ENCODE results near the gene SCFD2. TPM values are rescaled to one million over a fixed set of nuclear protein-coding genes. Genes with fewer than 3 reads are reported as not detected.
A peak's percentile ranks its signal among the peaks of the same experiment; 100 is the strongest.
"Not testable (repeated sequence)": the region's sequence is repeated elsewhere in the genome, so short reads cannot be mapped to it uniquely, and the experiment has no call there.

The SCFD2 gene
- 10 to 100 TPM; 12.8 to 14.7 (median 14.5) TPM for polyA plus RNA-seq (ENCODE audit: insufficient read length in 3 of 3)

GRCh38 chr4:53365486-53366300, at the start of gene SCFD2:
Gene SCFD2, minus strand, starts transcription at chr4:53366061.
- DNase-seq (ENCODE audit: low read depth in 3 of 3, low spot score in 2 of 3), result peak; percentile 90 to 97 (median 96)

- not testable (repeated sequence) for DNase-seq (ENCODE audit: low read depth in 3 of 3, low spot score in 2 of 3)
These were observed 43.6 kb upstream of the SCFD2 start for GRCh38 chr4:53409479-53409878.

- DNase-seq (ENCODE audit: low read depth in 3 of 3, low spot score in 2 of 3), result no peak
These were observed 14.4 kb upstream of the SCFD2 start for GRCh38 chr4:53380221-53380620.

GRCh38 chr4:53378171-53378482, 12.3 kb upstream of the SCFD2 start:
- DNase-seq (ENCODE audit: low read depth in 3 of 3, low spot score in 2 of 3), result no peak

- peak; percentile 77 to 89 (median 83) for DNase-seq (ENCODE audit: low read depth in 3 of 3, low spot score in 2 of 3)
These were observed 11.7 kb upstream of the SCFD2 start, which contains the start of gene FIP1L1 for GRCh38 chr4:53377319-53378170. Gene FIP1L1, plus strand, starts transcription at chr4:53377641. Its CDS starts 198 bp downstream, at chr4:53377839.

- DNase-seq (ENCODE audit: low read depth in 3 of 3, low spot score in 2 of 3), result no peak
These were observed 11.0 kb upstream of the SCFD2 start for GRCh38 chr4:53376900-53377299.

- no peak for DNase-seq (ENCODE audit: low read depth in 3 of 3, low spot score in 2 of 3)
These were observed 9.0 kb upstream of the SCFD2 start for GRCh38 chr4:53374777-53375258.

GRCh38 chr4:53371843-53372521, 6.1 kb upstream of the SCFD2 start:
- no peak for DNase-seq (ENCODE audit: low read depth in 3 of 3, low spot score in 2 of 3)

GRCh38 chr4:53371049-53371448, 5.2 kb upstream of the SCFD2 start:
- DNase-seq (ENCODE audit: low read depth in 3 of 3, low spot score in 2 of 3), result no peak

- DNase-seq (ENCODE audit: low read depth in 3 of 3, low spot score in 2 of 3), result no peak
These were observed 1.9 kb upstream of the SCFD2 start for GRCh38 chr4:53367721-53368120.

GRCh38 chr4:53366301-53366716, 448 bp upstream of the SCFD2 start:
- no peak for DNase-seq (ENCODE audit: low read depth in 3 of 3, low spot score in 2 of 3)

GRCh38 chr4:53365121-53365485, 758 bp downstream of the SCFD2 start:
- no peak for DNase-seq (ENCODE audit: low read depth in 3 of 3, low spot score in 2 of 3)

- DNase-seq (ENCODE audit: low read depth in 3 of 3, low spot score in 2 of 3), result no peak
These were observed 1.2 kb downstream of the SCFD2 start for GRCh38 chr4:53364624-53365023.

GRCh38 chr4:53362093-53362492, 3.8 kb downstream of the SCFD2 start:
- DNase-seq (ENCODE audit: low read depth in 3 of 3, low spot score in 2 of 3), result no peak

GRCh38 chr4:53361451-53361850, 4.4 kb downstream of the SCFD2 start:
- no peak for DNase-seq (ENCODE audit: low read depth in 3 of 3, low spot score in 2 of 3)

GRCh38 chr4:53355930-53356521, 9.8 kb downstream of the SCFD2 start:
- no peak for DNase-seq (ENCODE audit: low read depth in 3 of 3, low spot score in 2 of 3)

- no peak for DNase-seq (ENCODE audit: low read depth in 3 of 3, low spot score in 2 of 3)
These were observed 11.7 kb downstream of the SCFD2 start for GRCh38 chr4:53354012-53354722.

- DNase-seq (ENCODE audit: low read depth in 3 of 3, low spot score in 2 of 3), result no peak
These were observed 16.8 kb downstream of the SCFD2 start for GRCh38 chr4:53349091-53349491.

- no peak for DNase-seq (ENCODE audit: low read depth in 3 of 3, low spot score in 2 of 3)
These were observed 17.8 kb downstream of the SCFD2 start for GRCh38 chr4:53348046-53348445.
